ENCODE measurements around the gene CTNNBL1. TPM values are rescaled to one million over a fixed set of nuclear protein-coding genes. Genes with fewer than 3 reads are reported as not detected.

Gene CTNNBL1
- total RNA-seq, 2 donors from 2014 or later = 8.6 to 17.4 TPM

GRCh38 chr20:37913567-37914366 lies 219.9 kb downstream of the CTNNBL1 start:
- Histone ChIP-seq H3K4me1 (peaks cover 12% of the 10 kb centered on the region), H3K9me3 (no peaks in the 10 kb centered on the region), H3K4me3 (no peak overlapping the region), H3K27ac (no peak overlapping the region), H3K36me3 (replicated peaks in 1 of 2; ENCODE audit: insufficient read depth in 1 of 2, low read depth in 2 of 2) (no peaks in the 10 kb centered on the region), H3K27me3 (peaks cover 0 to 5% of the 10 kb centered on the region in 2 donors)
- no peak for ATAC-seq
- WGBS, 2 donors = 65 to 70% methylated on average over 19 of the region's 19 CpGs
- DNase-seq = no peak
- intact Hi-C loops (cut with DNase I) = no loop called here
- TF ChIP-seq POLR2A (IDR thresholded peaks at IDR 0.05) (no peak), CTCF (IDR thresholded peaks at IDR 0.05) (no peak)

DNA sequence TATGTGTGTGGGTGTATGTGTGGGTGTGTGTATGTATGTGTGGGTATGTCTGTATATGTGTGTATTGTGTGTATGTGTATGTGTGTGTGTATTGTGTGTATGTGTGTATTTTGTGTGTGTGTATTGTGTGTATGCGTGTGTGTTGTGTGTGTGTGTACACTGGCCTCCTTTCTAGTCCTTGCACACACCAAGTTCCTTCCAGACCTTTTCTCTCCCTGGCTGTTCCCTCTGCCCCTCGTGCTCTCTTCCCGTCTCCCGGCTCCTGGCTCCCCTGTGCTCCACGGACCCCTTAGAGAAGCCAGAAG lies 220.5 kb downstream of the CTNNBL1 start:
- Histone ChIP-seq H3K27me3 (peaks cover 0 to 5% of the 10 kb centered on the region in 2 donors), H3K36me3 (replicated peaks in 1 of 2; ENCODE audit: insufficient read depth in 1 of 2, low read depth in 2 of 2) (no peaks in the 10 kb centered on the region), H3K27ac (no peak overlapping the region), H3K9me3 (no peaks in the 10 kb centered on the region), H3K4me1 (peaks cover 12% of the 10 kb centered on the region), H3K4me3 (no peak overlapping the region)
- TF ChIP-seq CTCF (IDR thresholded peaks at IDR 0.05) = no peak
- TF ChIP-seq POLR2A (IDR thresholded peaks at IDR 0.05) = no peak
- 41 to 57% methylated on average over 5 of the region's 5 CpGs for WGBS, 2 donors
- ATAC-seq = no peak
- no peak for DNase-seq
- intact Hi-C loops (cut with DNase I) = no loop called here

DNA sequence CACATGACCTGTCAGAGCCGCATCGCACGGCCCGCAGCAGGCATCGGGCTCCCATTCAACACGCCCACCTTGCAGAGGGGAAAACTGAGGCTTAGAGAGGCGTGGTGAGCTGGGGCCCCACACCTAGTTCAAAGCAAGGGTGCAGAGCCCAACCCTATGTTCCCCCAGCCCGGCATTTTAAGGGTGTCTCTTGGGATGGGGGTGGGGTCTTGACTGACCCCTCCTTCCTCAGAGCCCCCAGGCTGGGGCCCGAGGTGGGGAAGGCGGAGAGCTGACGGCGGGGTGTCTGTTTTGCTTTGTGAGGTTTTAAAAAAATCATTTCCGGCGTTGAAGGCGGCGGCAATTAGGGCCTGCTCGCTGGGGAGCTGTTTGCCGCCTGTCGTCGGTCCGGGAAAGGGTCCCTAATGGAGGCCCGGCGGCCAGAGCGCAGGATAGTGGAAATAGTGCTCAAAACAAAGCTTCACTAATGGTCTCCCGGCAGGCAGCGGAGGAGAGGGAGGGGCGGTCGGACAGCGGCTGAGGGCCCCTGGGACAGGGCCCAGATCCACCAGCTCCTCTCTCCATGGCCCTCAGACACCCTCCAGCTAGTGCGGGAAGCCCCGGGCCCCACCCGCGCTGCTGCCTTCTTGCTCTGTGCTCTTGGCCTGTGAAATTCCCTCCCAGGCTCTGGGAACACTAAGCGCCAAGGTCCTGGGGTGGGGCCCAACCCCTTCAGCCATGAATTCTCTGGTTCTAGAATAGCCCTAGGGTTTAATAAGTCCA lies 221.0 kb downstream of the CTNNBL1 start:
- no peak for ATAC-seq
- DNase-seq = no peak
- Histone ChIP-seq H3K27ac (no peak overlapping the region), H3K4me1 (peaks cover 12% of the 10 kb centered on the region), H3K36me3 (replicated peaks in 1 of 2; ENCODE audit: insufficient read depth in 1 of 2, low read depth in 2 of 2) (no peaks in the 10 kb centered on the region), H3K9me3 (no peaks in the 10 kb centered on the region), H3K4me3 (no peak overlapping the region), H3K27me3 (peaks cover 0 to 5% of the 10 kb centered on the region in 2 donors)
- WGBS, 2 donors = 16 to 23% methylated on average over 24 to 34 of the region's 34 CpGs
- TF ChIP-seq CTCF (IDR thresholded peaks at IDR 0.05) (no peak), POLR2A (IDR thresholded peaks at IDR 0.05) (no peak)
- intact Hi-C loops (cut with DNase I) = no loop called here

GRCh38 chr20:37915434-37915787 lies 221.6 kb downstream of the CTNNBL1 start:
- H3K27me3 ChIP-seq = peaks cover 0 to 5% of the 10 kb centered on the region in 2 donors
- 57 to 62% methylated on average over 7 to 10 of the region's 10 CpGs for WGBS, 2 donors

More at GRCh38 chr20:37915434-37915787, 221.6 kb downstream of the CTNNBL1 start:
- Histone ChIP-seq H3K4me1 (peaks cover 12% of the 10 kb centered on the region), H3K9me3 (no peaks in the 10 kb centered on the region), H3K4me3 (no peak overlapping the region), H3K36me3 (replicated peaks in 1 of 2; ENCODE audit: insufficient read depth in 1 of 2, low read depth in 2 of 2) (no peaks in the 10 kb centered on the region), H3K27ac (no peak overlapping the region)
- TF ChIP-seq CTCF (IDR thresholded peaks at IDR 0.05) = no peak
- TF ChIP-seq POLR2A (IDR thresholded peaks at IDR 0.05) = no peak
- intact Hi-C loops (cut with DNase I) = no loop called here
- no peak for ATAC-seq
- DNase-seq = no peak
